ENCODE data around the gene ANO10. TPM values are rescaled to one million over a fixed set of nuclear protein-coding genes. Genes with fewer than 3 reads are reported as not detected.

Gene ANO10
- total and polyA plus RNA-seq, 2 of the 8 experiments (the other 6 are each of a cell fraction or from before 2014, with no cell fraction given): 38.0 to 53.2 TPM

- 90% methylated on average over 6 of the region's 6 CpGs; no CpG with 5 or more reads in 1 of the 2 experiments for WGBS, 2 experiments (ENCODE audit: extremely low coverage in 1 of 2, insufficient coverage in 1 of 2, insufficient read length in 1 of 2, insufficient replicate concordance in 2 of 2, low coverage in 1 of 2, low lambda C conversion rate in 2 of 2, missing lambda C conversion rate in 1 of 2)
- CTCF ChIA-PET (ENCODE audit: partially characterized antibody): no interaction called here
- TF ChIP-seq CTCF (IDR thresholded peaks at IDR 0.05; ENCODE audit: control extremely low read depth in 1 of 3, insufficient read depth in 1 of 3, low read depth in 1 of 3, low read length in 3 of 3): no peak
- no peak for TF ChIP-seq RFX5 (IDR thresholded peaks at IDR 0.05; ENCODE audit: borderline replicate concordance, low read depth, low read length)
- no peak for TF ChIP-seq SP4 (IDR thresholded peaks at IDR 0.05; ENCODE audit: low read length)
- no peak for TF ChIP-seq MAFK (IDR thresholded peaks at IDR 0.05; ENCODE audit: low read depth, low read length)
- TF ChIP-seq SP1 (IDR thresholded peaks at IDR 0.05; ENCODE audit: low read depth, low read length): no peak
- TF ChIP-seq SIN3A (conservative IDR thresholded peaks at IDR 0.05 in 1 of 2, IDR thresholded peaks at IDR 0.05 in 1 of 2; ENCODE audit: low read depth in 1 of 2, low read length in 2 of 2): no peak
- TF ChIP-seq SIRT6 (IDR thresholded peaks at IDR 0.05; ENCODE audit: low read length): no peak
- TF ChIP-seq GTF2F1 (IDR thresholded peaks at IDR 0.05; ENCODE audit: borderline replicate concordance, low read depth, low read length): no peak
- TF ChIP-seq EZH2 (IDR thresholded peaks at IDR 0.05; ENCODE audit: low read depth, low read length, severe bottlenecking): no peak
- no peak for TF ChIP-seq ATF2 (IDR thresholded peaks at IDR 0.05; ENCODE audit: low read length)
- TF ChIP-seq CHD1 (IDR thresholded peaks at IDR 0.05; ENCODE audit: low read depth, low read length): no peak
Observed at GRCh38 chr3:43399034-43399433, 222.8 kb downstream of the ANO10 start.

More at GRCh38 chr3:43399034-43399433, 222.8 kb downstream of the ANO10 start:
- FAIRE-seq (no peak), DNase-seq (ENCODE audit: low read depth in 1 of 2, low spot score in 2 of 2) (no peak)
- Histone ChIP-seq H3K36me3 (ENCODE audit: control insufficient read depth in 2 of 4, insufficient read depth in 4 of 4, low read length in 3 of 4) (no peaks in the 10 kb centered on the region), H3K4ac (replicated peaks; ENCODE audit: insufficient read length, low read depth, low read length) (no peak overlapping the region), H4K8ac (ENCODE audit: extremely low read depth, insufficient read depth, low read length) (no peak overlapping the region), H3K18ac (ENCODE audit: extremely low read depth, low read length) (no peak overlapping the region), H2BK15ac (ENCODE audit: low read length) (no peak overlapping the region), H4K91ac (replicated peaks; ENCODE audit: insufficient read length, low read length) (no peak overlapping the region), H3K27ac (ENCODE audit: low read depth, low read length) (no peak overlapping the region), H3K9me3 (ENCODE audit: insufficient read depth in 2 of 2, low read depth in 1 of 2, low read length in 1 of 2) (no peaks in the 10 kb centered on the region), H3K79me2 (ENCODE audit: control insufficient read depth in 1 of 2, insufficient read depth in 2 of 2, low read length in 2 of 2) (no peaks in the 10 kb centered on the region), H2BK5ac (ENCODE audit: low read depth, low read length) (no peak overlapping the region), H2BK12ac (ENCODE audit: low read depth, low read length) (no peak overlapping the region), H3K79me1 (ENCODE audit: low read depth, low read length) (no peaks in the 10 kb centered on the region), H3K23ac (ENCODE audit: insufficient read length) (no peak overlapping the region), H2AK5ac (ENCODE audit: low read depth, low read length) (no peak overlapping the region), H4K5ac (ENCODE audit: insufficient read length, low read depth, low read length) (no peak overlapping the region), H3K4me2 (ENCODE audit: insufficient read depth in 1 of 2, low read depth in 2 of 2, low read length in 2 of 2) (no peak overlapping the region), H3K23me2 (ENCODE audit: low read depth, low read length) (no peaks in the 10 kb centered on the region), H3K4me3 (ENCODE audit: extremely low read depth in 1 of 4, insufficient read depth in 2 of 4, low read depth in 3 of 4, low read length in 4 of 4) (no peak overlapping the region), H2BK20ac (ENCODE audit: low read length) (no peak overlapping the region), H3K27me3 (replicated peaks in 1 of 4; ENCODE audit: control insufficient read depth in 3 of 4, extremely low read depth in 1 of 4, insufficient read depth in 3 of 4, low read length in 3 of 4) (no peaks in the 10 kb centered on the region), H3K4me1 (replicated peaks in 1 of 4; ENCODE audit: control insufficient read depth in 3 of 4, insufficient read depth in 4 of 4, low read length in 3 of 4) (no peaks in the 10 kb centered on the region), H4K20me1 (replicated peaks in 1 of 2; ENCODE audit: control insufficient read depth in 1 of 2, insufficient read depth in 2 of 2, low read length in 2 of 2) (no peaks in the 10 kb centered on the region), H3K9ac (replicated peaks in 1 of 4; ENCODE audit: extremely low read depth in 1 of 4, low read depth in 3 of 4, low read length in 3 of 4) (no peak overlapping the region), H2AFZ (ENCODE audit: low read length) (no peak overlapping the region), H3K56ac (replicated peaks; ENCODE audit: insufficient read length, low read depth, low read length) (no peak overlapping the region), H2BK120ac (replicated peaks; ENCODE audit: low read depth, low read length) (no peak overlapping the region), H3K14ac (ENCODE audit: insufficient read length) (no peak overlapping the region)
- POLR2A ChIA-PET (ENCODE audit: partially characterized antibody): no interaction called here

Measured in H1 (cell line).